Measurements from ENCODE around the gene CDHR1. TPM values are rescaled to one million over a fixed set of nuclear protein-coding genes. Genes with fewer than 3 reads are reported as not detected.

The CDHR1 gene
- total RNA-seq, 1 donor from 2014 or later = 6.1 TPM

DNA sequence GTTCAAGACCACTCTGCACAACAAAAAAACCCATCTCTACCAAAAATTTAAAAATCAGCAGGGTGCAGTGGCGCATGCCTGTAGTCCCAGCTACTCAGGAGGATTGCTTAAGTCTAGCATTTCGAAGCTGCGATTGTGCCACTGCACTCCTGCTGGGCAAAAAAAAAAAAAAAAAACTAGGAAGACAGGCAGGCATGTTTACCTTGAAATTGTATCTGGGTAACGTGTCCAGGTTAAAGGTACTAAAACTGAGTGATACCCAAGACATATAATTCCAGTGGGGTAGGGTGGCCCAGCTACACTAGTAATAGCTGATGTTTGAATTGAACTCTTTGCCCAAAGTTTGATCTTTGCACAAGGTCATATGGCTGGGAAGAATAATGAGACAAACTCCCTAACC lies 38.8 kb upstream of the CDHR1 start:
- H3K9me3 Mint-ChIP-seq (ENCODE audit: unreplicated experiment) = peaks cover 1% of the 10 kb centered on the region
- H3K4me3 Mint-ChIP-seq (ENCODE audit: unreplicated experiment) = no peak overlapping the region
- no peak for DNase-seq
- peaks cover 2% of the 10 kb centered on the region for H3K27me3 Mint-ChIP-seq (ENCODE audit: unreplicated experiment)
- H3K27ac Mint-ChIP-seq (ENCODE audit: unreplicated experiment) = no peak overlapping the region
- TF ChIP-seq, protein P1, sequence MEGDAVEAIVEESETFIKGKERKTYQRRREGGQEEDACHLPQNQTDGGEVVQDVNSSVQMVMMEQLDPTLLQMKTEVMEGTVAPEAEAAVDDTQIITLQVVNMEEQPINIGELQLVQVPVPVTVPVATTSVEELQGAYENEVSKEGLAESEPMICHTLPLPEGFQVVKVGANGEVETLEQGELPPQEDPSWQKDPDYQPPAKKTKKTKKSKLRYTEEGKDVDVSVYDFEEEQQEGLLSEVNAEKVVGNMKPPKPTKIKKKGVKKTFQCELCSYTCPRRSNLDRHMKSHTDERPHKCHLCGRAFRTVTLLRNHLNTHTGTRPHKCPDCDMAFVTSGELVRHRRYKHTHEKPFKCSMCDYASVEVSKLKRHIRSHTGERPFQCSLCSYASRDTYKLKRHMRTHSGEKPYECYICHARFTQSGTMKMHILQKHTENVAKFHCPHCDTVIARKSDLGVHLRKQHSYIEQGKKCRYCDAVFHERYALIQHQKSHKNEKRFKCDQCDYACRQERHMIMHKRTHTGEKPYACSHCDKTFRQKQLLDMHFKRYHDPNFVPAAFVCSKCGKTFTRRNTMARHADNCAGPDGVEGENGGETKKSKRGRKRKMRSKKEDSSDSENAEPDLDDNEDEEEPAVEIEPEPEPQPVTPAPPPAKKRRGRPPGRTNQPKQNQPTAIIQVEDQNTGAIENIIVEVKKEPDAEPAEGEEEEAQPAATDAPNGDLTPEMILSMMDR (IDR thresholded peaks at IDR 0.05; ENCODE audit: partially characterized antibody, unreplicated experiment) = no peak
- H3K36me3 Mint-ChIP-seq (ENCODE audit: unreplicated experiment) = peaks cover 4% of the 10 kb centered on the region
- peaks cover 2% of the 10 kb centered on the region for H3K4me1 Mint-ChIP-seq (ENCODE audit: low read depth, unreplicated experiment)

DNA sequence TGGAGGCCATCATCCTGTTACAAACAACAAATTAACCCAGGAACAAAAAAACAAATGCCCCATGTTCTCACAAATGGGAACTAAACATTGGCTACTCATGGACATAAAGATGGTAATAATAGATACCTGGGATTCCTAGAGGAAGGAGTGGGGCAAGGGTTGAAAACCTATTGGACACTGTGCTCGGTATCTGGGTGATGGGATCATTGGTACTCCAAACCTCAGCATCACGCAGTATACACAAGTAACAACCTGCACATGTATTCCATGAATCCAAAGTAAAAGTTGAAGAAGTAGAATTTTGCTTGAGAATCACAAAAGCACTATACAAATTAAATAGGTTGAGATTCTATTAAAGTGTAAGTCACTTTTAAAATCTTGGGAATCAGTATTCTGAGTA lies 38.3 kb upstream of the CDHR1 start:
- Mint-ChIP-seq H3K27me3 (ENCODE audit: unreplicated experiment) (peaks cover 2% of the 10 kb centered on the region), H3K9me3 (ENCODE audit: unreplicated experiment) (peaks cover 1% of the 10 kb centered on the region), H3K36me3 (ENCODE audit: unreplicated experiment) (peaks cover 4% of the 10 kb centered on the region), H3K4me3 (ENCODE audit: unreplicated experiment) (no peak overlapping the region), H3K27ac (ENCODE audit: unreplicated experiment) (no peak overlapping the region), H3K4me1 (ENCODE audit: low read depth, unreplicated experiment) (peaks cover 2% of the 10 kb centered on the region)
- TF ChIP-seq, protein P1 (IDR thresholded peaks at IDR 0.05; ENCODE audit: partially characterized antibody, unreplicated experiment) = no peak
- no peak for DNase-seq

DNA sequence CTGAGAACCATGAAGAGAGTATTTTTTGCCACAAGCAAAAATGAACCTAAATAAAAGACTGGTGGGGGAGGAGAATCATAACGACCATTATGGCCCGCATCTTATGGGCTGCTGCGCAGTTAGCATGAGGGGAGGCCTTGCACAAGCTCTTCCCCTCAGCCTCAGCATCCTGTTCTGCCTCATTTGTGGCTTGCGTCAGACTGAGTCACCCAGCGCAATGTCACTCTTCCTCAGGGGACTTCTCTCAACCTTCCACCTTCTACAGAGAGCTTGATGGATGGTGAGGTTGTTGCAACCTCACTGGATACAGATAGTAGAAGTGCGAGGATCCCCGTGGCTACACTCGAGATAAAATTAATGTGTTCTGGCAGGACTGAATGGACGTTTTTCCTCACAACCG lies 37.6 kb upstream of the CDHR1 start:
- peaks cover 4% of the 10 kb centered on the region for H3K36me3 Mint-ChIP-seq (ENCODE audit: unreplicated experiment)
- TF ChIP-seq, protein P1 (IDR thresholded peaks at IDR 0.05; ENCODE audit: partially characterized antibody, unreplicated experiment) = no peak
- H3K4me3 Mint-ChIP-seq (ENCODE audit: unreplicated experiment) = no peak overlapping the region
- H3K27ac Mint-ChIP-seq (ENCODE audit: unreplicated experiment) = no peak overlapping the region
- no peak for DNase-seq
- peaks cover 1% of the 10 kb centered on the region for H3K9me3 Mint-ChIP-seq (ENCODE audit: unreplicated experiment)
- peaks cover 2% of the 10 kb centered on the region for H3K27me3 Mint-ChIP-seq (ENCODE audit: unreplicated experiment)
- H3K4me1 Mint-ChIP-seq (ENCODE audit: low read depth, unreplicated experiment) = peaks cover 2% of the 10 kb centered on the region

DNA sequence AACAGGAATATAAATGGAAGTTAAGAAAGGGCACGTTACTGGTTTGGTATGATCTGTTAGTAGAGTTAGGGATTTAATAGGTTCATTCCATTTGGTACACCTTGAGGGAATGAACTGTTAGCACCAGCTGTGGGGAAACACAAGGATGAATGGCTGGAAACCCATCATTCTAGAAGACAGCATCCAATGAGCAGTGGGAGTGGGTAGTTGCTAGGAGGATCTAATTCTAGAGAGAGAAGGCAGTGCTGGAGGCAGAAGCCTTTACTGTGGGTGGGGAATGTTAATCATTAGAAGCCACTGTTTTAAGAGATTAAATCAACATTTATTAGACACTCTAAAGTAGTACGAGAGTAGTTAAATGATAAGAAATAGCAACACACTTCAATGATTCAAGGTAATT lies 36.3 kb upstream of the CDHR1 start:
- H3K4me1 Mint-ChIP-seq (ENCODE audit: low read depth, unreplicated experiment) = peaks cover 2% of the 10 kb centered on the region
- DNase-seq = no peak
- peaks cover 2% of the 10 kb centered on the region for H3K9me3 Mint-ChIP-seq (ENCODE audit: unreplicated experiment)
- TF ChIP-seq, protein P1 (IDR thresholded peaks at IDR 0.05; ENCODE audit: partially characterized antibody, unreplicated experiment) = no peak
- H3K27ac Mint-ChIP-seq (ENCODE audit: unreplicated experiment) = no peak overlapping the region
- H3K4me3 Mint-ChIP-seq (ENCODE audit: unreplicated experiment) = no peak overlapping the region
- peaks cover 4% of the 10 kb centered on the region for H3K36me3 Mint-ChIP-seq (ENCODE audit: unreplicated experiment)
- H3K27me3 Mint-ChIP-seq (ENCODE audit: unreplicated experiment) = peaks cover 2% of the 10 kb centered on the region

DNA sequence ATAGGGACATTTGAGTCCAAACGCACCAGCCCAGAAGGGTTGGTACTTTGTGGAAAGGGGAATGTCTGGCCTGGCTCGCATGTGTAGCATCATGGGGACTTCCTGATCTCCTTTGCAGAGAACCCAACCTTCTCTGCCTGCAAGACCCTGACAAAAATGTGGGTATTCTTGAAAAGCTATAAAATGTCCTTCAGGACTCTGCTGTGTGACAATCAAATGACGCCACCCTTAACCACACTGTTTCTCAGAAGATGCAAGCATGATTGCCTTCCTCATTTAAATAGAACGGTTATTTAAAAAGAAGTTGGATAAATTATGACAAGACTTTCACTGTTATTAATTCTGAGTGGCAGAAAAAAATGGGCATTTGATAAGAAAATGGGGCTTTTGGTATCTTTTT lies 35.8 kb upstream of the CDHR1 start:
- peaks cover 3% of the 10 kb centered on the region for H3K9me3 Mint-ChIP-seq (ENCODE audit: unreplicated experiment)
- H3K4me1 Mint-ChIP-seq (ENCODE audit: low read depth, unreplicated experiment) = peaks cover 2% of the 10 kb centered on the region
- no peak overlapping the region for H3K4me3 Mint-ChIP-seq (ENCODE audit: unreplicated experiment)
- TF ChIP-seq, protein P1 (IDR thresholded peaks at IDR 0.05; ENCODE audit: partially characterized antibody, unreplicated experiment) = no peak
- no peak for DNase-seq
- H3K27me3 Mint-ChIP-seq (ENCODE audit: unreplicated experiment) = peaks cover 2% of the 10 kb centered on the region
- H3K36me3 Mint-ChIP-seq (ENCODE audit: unreplicated experiment) = peaks cover 4% of the 10 kb centered on the region
- H3K27ac Mint-ChIP-seq (ENCODE audit: unreplicated experiment) = no peak overlapping the region
